Activated CD4-positive, alpha-beta T cell treated with anti-CD3 and anti-CD28 coated beads, Interleukin-2, amount 50 U/mL, for 4 hours (primary cell): ENCODE measurements around the gene ANXA8.
"Not testable (repeated sequence)": the region's sequence is repeated elsewhere in the genome, so short reads cannot be mapped to it uniquely, and the experiment has no call there.

Source experiments
- DNase-seq, 2 experiments: peaks; one replicate each; pipeline ENCODE4 v3.0.0-alpha.2; 2020

The ANXA8 gene

GRCh38 chr10:47462577-47463358 is 21.1 kb downstream of the ANXA8 start:
- DNase-seq, result not testable (repeated sequence)

GRCh38 chr10:47461261-47461687 is 22.6 kb downstream of the ANXA8 start:
- DNase-seq, result not testable (repeated sequence)

GRCh38 chr10:47458466-47459154 is 25.3 kb downstream of the ANXA8 start:
- DNase-seq, result no peak

- no peak for DNase-seq
Observed at GRCh38 chr10:47457826-47458225, 26.1 kb downstream of the ANXA8 start.

GRCh38 chr10:47457528-47457820 is 26.4 kb downstream of the ANXA8 start:
- no peak for DNase-seq

- DNase-seq, result no peak
Observed at GRCh38 chr10:47456794-47457527, 27.0 kb downstream of the ANXA8 start.

GRCh38 chr10:47456079-47456785 is 27.7 kb downstream of the ANXA8 start:
- DNase-seq, result no peak

GRCh38 chr10:47455350-47456078 is 28.4 kb downstream of the ANXA8 start:
- not testable (repeated sequence) for DNase-seq

GRCh38 chr10:47454780-47455058 is 29.2 kb downstream of the ANXA8 start:
- no peak for DNase-seq

GRCh38 chr10:47454008-47454779 is 29.7 kb downstream of the ANXA8 start:
- no peak for DNase-seq

GRCh38 chr10:47453141-47454007 is 30.5 kb downstream of the ANXA8 start:
- DNase-seq, result no peak

GRCh38 chr10:47452495-47453140 is 31.3 kb downstream of the ANXA8 start:
- DNase-seq, result no peak

GRCh38 chr10:47451998-47452494 is 31.9 kb downstream of the ANXA8 start:
- no peak for DNase-seq

GRCh38 chr10:47451273-47451997 is 32.5 kb downstream of the ANXA8 start:
- no peak for DNase-seq

- no peak for DNase-seq
Observed at GRCh38 chr10:47450442-47450841, 33.5 kb downstream of the ANXA8 start.

GRCh38 chr10:47449979-47450378 is 33.9 kb downstream of the ANXA8 start:
- no peak for DNase-seq

GRCh38 chr10:47449102-47449978 is 34.6 kb downstream of the ANXA8 start:
- no peak for DNase-seq

- DNase-seq, result no peak
Observed at GRCh38 chr10:47447705-47448104, 36.2 kb downstream of the ANXA8 start.
